ENCODE data around the gene CASP3.
"Not testable (repeated sequence)": the region's sequence is repeated elsewhere in the genome, so short reads cannot be mapped to it uniquely, and the experiment has no call there.

CASP3 gene

GRCh38 chr4:184644553-184645307 lies 4.5 kb downstream of the CASP3 start:
- Histone ChIP-seq H3K36me3 (ENCODE audit: control insufficient read depth, insufficient read depth, low read length) (no peaks in the 10 kb centered on the region), H3K9me3 (ENCODE audit: control insufficient read depth, low read length) (no peaks in the 10 kb centered on the region), H3K4me3 (ENCODE audit: low read length) (no peak overlapping the region), H3K9ac (ENCODE audit: low read length) (no peak overlapping the region), H3K27me3 (ENCODE audit: control insufficient read depth, insufficient read depth, low read length) (no peaks in the 10 kb centered on the region), H3K4me1 (ENCODE audit: control insufficient read depth, insufficient read depth, low read length) (peaks cover 36% of the 10 kb centered on the region)

- H3K27me3 ChIP-seq (ENCODE audit: control insufficient read depth, insufficient read depth, low read length) = no peaks in the 10 kb centered on the region
- no peaks in the 10 kb centered on the region for H3K9me3 ChIP-seq (ENCODE audit: control insufficient read depth, low read length)
- no peak overlapping the region for H3K9ac ChIP-seq (ENCODE audit: low read length)
- no peak overlapping the region for H3K4me3 ChIP-seq (ENCODE audit: low read length)
- no peaks in the 10 kb centered on the region for H3K36me3 ChIP-seq (ENCODE audit: control insufficient read depth, insufficient read depth, low read length)
- H3K4me1 ChIP-seq (ENCODE audit: control insufficient read depth, insufficient read depth, low read length) = peaks cover 36% of the 10 kb centered on the region
Measured at GRCh38 chr4:184643731-184644130, 5.5 kb downstream of the CASP3 start.

DNA sequence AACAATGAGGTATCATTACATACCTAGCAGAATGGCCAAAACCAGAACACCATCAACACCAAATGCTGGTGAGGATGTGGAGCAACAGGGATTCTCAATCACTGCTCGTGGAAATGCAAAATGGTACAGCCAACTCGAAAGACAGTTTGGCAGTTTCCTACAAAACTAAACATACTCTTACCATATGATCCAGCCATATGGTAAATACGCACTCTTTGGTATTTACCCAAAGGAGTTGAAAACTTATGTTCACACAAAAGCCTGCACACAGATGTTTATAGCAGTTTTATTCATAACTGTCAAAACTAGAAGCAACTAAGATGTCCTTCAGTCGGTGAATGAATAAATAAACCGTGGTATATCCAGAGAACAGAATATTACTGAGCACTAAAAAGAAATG lies 7.8 kb downstream of the CASP3 start:
- Histone ChIP-seq H3K9ac (ENCODE audit: low read length) (no peak overlapping the region), H3K4me1 (ENCODE audit: control insufficient read depth, insufficient read depth, low read length) (peaks cover 20% of the 10 kb centered on the region), H3K27me3 (ENCODE audit: control insufficient read depth, insufficient read depth, low read length) (no peaks in the 10 kb centered on the region), H3K4me3 (ENCODE audit: low read length) (no peak overlapping the region), H3K9me3 (ENCODE audit: control insufficient read depth, low read length) (no peaks in the 10 kb centered on the region), H3K36me3 (ENCODE audit: control insufficient read depth, insufficient read depth, low read length) (peaks cover 4% of the 10 kb centered on the region)

DNA sequence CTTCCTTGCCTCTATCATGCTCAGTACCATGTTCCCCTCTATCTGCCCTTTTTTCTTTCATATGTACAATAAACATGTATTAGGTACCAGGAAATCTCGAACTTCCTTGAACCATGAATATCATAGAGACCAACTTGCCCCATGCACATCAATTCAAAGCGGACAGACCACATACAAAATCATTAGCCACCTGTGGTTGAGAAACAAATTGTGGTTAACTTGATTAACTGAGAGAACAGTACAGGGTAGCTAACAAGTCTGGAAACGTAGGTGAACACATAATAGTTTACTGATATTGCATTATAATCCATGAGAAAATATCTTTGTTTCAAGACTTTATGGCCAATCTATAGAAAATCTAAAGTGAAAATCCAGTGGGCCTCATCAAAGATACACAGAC lies 8.2 kb downstream of the CASP3 start:
- H3K36me3 ChIP-seq (ENCODE audit: control insufficient read depth, insufficient read depth, low read length) = peaks cover 8% of the 10 kb centered on the region
- no peak overlapping the region for H3K4me3 ChIP-seq (ENCODE audit: low read length)
- H3K4me1 ChIP-seq (ENCODE audit: control insufficient read depth, insufficient read depth, low read length) = peaks cover 16% of the 10 kb centered on the region
- no peaks in the 10 kb centered on the region for H3K27me3 ChIP-seq (ENCODE audit: control insufficient read depth, insufficient read depth, low read length)
- H3K9ac ChIP-seq (ENCODE audit: low read length) = no peak overlapping the region
- H3K9me3 ChIP-seq (ENCODE audit: control insufficient read depth, low read length) = no peaks in the 10 kb centered on the region

DNA sequence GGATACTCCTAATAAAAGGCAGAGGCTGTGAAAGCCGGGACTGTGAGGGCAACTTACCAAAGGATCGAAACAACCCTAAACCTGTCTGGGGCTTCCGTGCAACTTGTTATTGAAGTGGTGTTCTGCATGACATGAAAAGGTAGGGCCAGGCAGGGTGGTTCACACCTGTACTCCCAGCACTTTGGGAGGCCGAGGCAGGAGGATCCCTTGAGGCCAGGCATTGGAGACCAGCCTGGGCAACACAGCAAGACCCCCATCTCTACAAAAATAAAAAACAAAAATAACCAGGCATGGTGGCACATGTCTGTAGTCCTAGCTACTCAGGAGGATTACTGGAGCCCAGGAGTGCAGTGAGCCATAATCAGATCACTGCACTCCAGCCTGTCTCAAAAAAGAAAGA lies 12.3 kb downstream of the CASP3 start:
- no peak overlapping the region for H3K4me3 ChIP-seq (ENCODE audit: low read length)
- H3K9ac ChIP-seq (ENCODE audit: low read length) = no peak overlapping the region
- H3K9me3 ChIP-seq (ENCODE audit: control insufficient read depth, low read length) = no peaks in the 10 kb centered on the region
- no peaks in the 10 kb centered on the region for H3K27me3 ChIP-seq (ENCODE audit: control insufficient read depth, insufficient read depth, low read length)
- peaks cover 8% of the 10 kb centered on the region for H3K36me3 ChIP-seq (ENCODE audit: control insufficient read depth, insufficient read depth, low read length)
- peaks cover 4% of the 10 kb centered on the region for H3K4me1 ChIP-seq (ENCODE audit: control insufficient read depth, insufficient read depth, low read length)

DNA sequence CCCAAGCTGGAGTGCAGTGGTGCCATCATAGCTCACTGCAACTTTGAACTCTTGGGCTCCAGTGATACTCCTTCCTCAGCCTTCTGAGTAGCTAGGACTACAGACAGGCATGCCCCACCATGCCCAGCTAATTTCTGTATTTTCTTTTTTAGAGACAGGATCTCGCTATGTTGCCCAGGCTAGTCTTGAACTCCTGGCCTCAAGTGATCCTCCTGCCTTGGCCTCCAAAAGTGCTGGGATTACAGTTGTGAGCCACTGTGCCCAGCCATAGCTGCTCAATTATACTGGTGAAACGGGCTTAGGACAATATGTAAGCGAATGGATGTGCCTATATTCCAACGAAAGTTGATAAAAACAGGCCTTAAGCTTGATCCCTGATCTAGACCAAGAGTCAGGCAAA lies 13.1 kb downstream of the CASP3 start:
- Histone ChIP-seq H3K4me1 (ENCODE audit: control insufficient read depth, insufficient read depth, low read length) (peaks cover 4% of the 10 kb centered on the region), H3K27me3 (ENCODE audit: control insufficient read depth, insufficient read depth, low read length) (no peaks in the 10 kb centered on the region), H3K36me3 (ENCODE audit: control insufficient read depth, insufficient read depth, low read length) (peaks cover 8% of the 10 kb centered on the region), H3K4me3 (ENCODE audit: low read length) (no peak overlapping the region), H3K9me3 (ENCODE audit: control insufficient read depth, low read length) (no peaks in the 10 kb centered on the region), H3K9ac (ENCODE audit: low read length) (no peak overlapping the region)

GRCh38 chr4:184635381-184635780 lies 13.9 kb downstream of the CASP3 start:
- Histone ChIP-seq H3K36me3 (ENCODE audit: control insufficient read depth, insufficient read depth, low read length) (peaks cover 8% of the 10 kb centered on the region), H3K9ac (ENCODE audit: low read length) (no peak overlapping the region), H3K9me3 (ENCODE audit: control insufficient read depth, low read length) (no peaks in the 10 kb centered on the region), H3K4me3 (ENCODE audit: low read length) (no peak overlapping the region), H3K4me1 (ENCODE audit: control insufficient read depth, insufficient read depth, low read length) (peaks cover 4% of the 10 kb centered on the region), H3K27me3 (ENCODE audit: control insufficient read depth, insufficient read depth, low read length) (no peaks in the 10 kb centered on the region)

GRCh38 chr4:184632842-184633241 lies 16.4 kb downstream of the CASP3 start:
- H3K9ac ChIP-seq (ENCODE audit: low read length) = no peak overlapping the region
- H3K27me3 ChIP-seq (ENCODE audit: control insufficient read depth, insufficient read depth, low read length) = no peaks in the 10 kb centered on the region
- no peaks in the 10 kb centered on the region for H3K9me3 ChIP-seq (ENCODE audit: control insufficient read depth, low read length)
- peaks cover 8% of the 10 kb centered on the region for H3K36me3 ChIP-seq (ENCODE audit: control insufficient read depth, insufficient read depth, low read length)
- no peaks in the 10 kb centered on the region for H3K4me1 ChIP-seq (ENCODE audit: control insufficient read depth, insufficient read depth, low read length)
- H3K4me3 ChIP-seq (ENCODE audit: low read length) = no peak overlapping the region

DNA sequence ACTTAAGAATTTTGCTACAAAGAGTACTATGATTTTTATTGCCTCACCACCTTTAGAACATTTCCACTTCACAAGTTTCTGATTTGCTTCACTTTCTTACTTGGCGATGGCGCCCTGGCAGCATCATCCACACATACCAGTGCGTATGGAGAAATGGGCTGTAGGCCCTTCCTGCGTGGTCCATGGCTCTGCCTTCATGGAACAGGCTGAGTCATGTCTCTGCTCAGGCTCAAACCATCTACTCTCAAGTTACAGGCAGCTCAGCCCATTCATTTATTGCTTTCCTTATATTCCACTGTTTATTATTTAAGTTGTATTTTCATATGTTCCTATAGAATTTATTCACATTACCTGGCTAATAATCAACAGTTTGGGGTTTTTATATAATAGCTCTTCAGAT lies 21.1 kb downstream of the CASP3 start:
- Histone ChIP-seq H3K36me3 (ENCODE audit: control insufficient read depth, insufficient read depth, low read length) (no peaks in the 10 kb centered on the region), H3K4me3 (ENCODE audit: low read length) (no peak overlapping the region), H3K4me1 (ENCODE audit: control insufficient read depth, insufficient read depth, low read length) (peaks cover 4% of the 10 kb centered on the region), H3K9me3 (ENCODE audit: control insufficient read depth, low read length) (no peaks in the 10 kb centered on the region), H3K9ac (ENCODE audit: low read length) (no peak overlapping the region), H3K27me3 (ENCODE audit: control insufficient read depth, insufficient read depth, low read length) (no peaks in the 10 kb centered on the region)

GRCh38 chr4:184625783-184626596 lies 23.3 kb downstream of the CASP3 start:
- H3K9ac ChIP-seq (ENCODE audit: low read length); H3K36me3 ChIP-seq (ENCODE audit: control insufficient read depth, insufficient read depth, low read length); H3K4me3 ChIP-seq (ENCODE audit: low read length); H3K27me3 ChIP-seq (ENCODE audit: control insufficient read depth, insufficient read depth, low read length); H3K4me1 ChIP-seq (ENCODE audit: control insufficient read depth, insufficient read depth, low read length); H3K9me3 ChIP-seq (ENCODE audit: control insufficient read depth, low read length): not testable (repeated sequence)

GRCh38 chr4:184624972-184625554 lies 24.2 kb downstream of the CASP3 start:
- H3K4me1 ChIP-seq (ENCODE audit: control insufficient read depth, insufficient read depth, low read length) = peaks cover 4% of the 10 kb centered on the region
- no peak overlapping the region for H3K9ac ChIP-seq (ENCODE audit: low read length)
- H3K36me3 ChIP-seq (ENCODE audit: control insufficient read depth, insufficient read depth, low read length) = no peaks in the 10 kb centered on the region
- no peaks in the 10 kb centered on the region for H3K9me3 ChIP-seq (ENCODE audit: control insufficient read depth, low read length)
- no peaks in the 10 kb centered on the region for H3K27me3 ChIP-seq (ENCODE audit: control insufficient read depth, insufficient read depth, low read length)
- no peak overlapping the region for H3K4me3 ChIP-seq (ENCODE audit: low read length)

DNA sequence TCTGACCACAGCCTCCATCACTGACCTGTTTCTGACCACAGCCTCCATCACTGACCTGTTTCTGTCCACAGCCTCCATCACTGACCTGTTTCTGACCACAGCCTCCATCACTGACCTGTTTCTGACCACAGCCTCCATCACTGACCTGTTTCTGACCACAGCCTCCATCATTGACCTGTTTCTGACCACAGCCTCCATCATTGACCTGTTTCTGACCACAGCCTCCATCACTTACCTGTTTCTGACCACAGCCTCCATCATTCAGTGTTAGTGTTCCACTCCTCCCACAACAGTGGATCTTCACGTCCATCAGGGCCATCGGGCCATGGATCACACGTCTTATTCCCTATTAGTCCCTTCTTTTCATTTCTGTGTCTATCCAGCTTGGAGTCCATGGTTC lies 24.7 kb downstream of the CASP3 start:
- not testable (repeated sequence) for H3K9ac ChIP-seq (ENCODE audit: low read length); H3K27me3 ChIP-seq (ENCODE audit: control insufficient read depth, insufficient read depth, low read length); H3K4me1 ChIP-seq (ENCODE audit: control insufficient read depth, insufficient read depth, low read length); H3K36me3 ChIP-seq (ENCODE audit: control insufficient read depth, insufficient read depth, low read length); H3K9me3 ChIP-seq (ENCODE audit: control insufficient read depth, low read length); H3K4me3 ChIP-seq (ENCODE audit: low read length)
